K562 (cell line): ENCODE measurements around the gene FBXL2. TPM values are rescaled to one million over a fixed set of nuclear protein-coding genes. Genes with fewer than 3 reads are reported as not detected.

Experiments
- ATAC-seq: fragments of 200-7000 bp; cut with Tn5 transposase; 3 replicates; pipeline ENCODE4 v1.9.1; 2020; ENCODE audit warnings: moderate library complexity
- BruUV-seq: library from RNA; stranded (reverse); fragments of 400-500 nt; replicated peaks from 2 replicates; lab custom pipeline; 2021; lab: Mats Ljungman, UMichigan
- CTCF ChIA-PET: fragments of 300-600 bp; formaldehyde crosslinking; extraction: SDS; loops from one replicate; lab custom pipeline; 2021; ENCODE audit warnings: low intra/inter-chr PET ratio; lab: Yijun Ruan, JAX
- POLR2A ChIA-PET: fragments of 300-600, 350-650 bp; sonication (Branson Sonifier 250); formaldehyde crosslinking; extraction: SDS; loops from one replicate; lab custom pipeline; 2021; ENCODE audit warnings: antibody characterized with exemption, inconsistent platforms; lab: Yijun Ruan, JAX
- DNase-seq, 4 experiments: peaks; one replicate each; pipeline versions ENCODE4 v3.0.0 to v3.0.0-alpha.2; 2011 to 2018; ENCODE audit warnings: low spot score in 3 of 4, mixed read lengths in 3 of 4; ENCODE audit errors: extremely low read depth in 1 of 4
- FAIRE-seq: peaks from 2 replicates; lab custom pipeline; 2011; peaks lifted over from hg19 to GRCh38; lab: Jason Lieb, UNC
- H2AFZ ChIP-seq: 2 replicates; pipeline ENCODE4 v1.6.0; 2011; ENCODE audit warnings: low read depth, low read length, control low read depth, inconsistent platforms
- H3K27ac ChIP-seq: fragments of 200-600 bp; 3 replicates; pipeline ENCODE4 v1.8.0; 2011; ENCODE audit warnings: low read depth, mild to moderate bottlenecking, control low read depth, inconsistent platforms, low read length, moderate library complexity, mixed read lengths; ENCODE audit errors: extremely low read depth
- H3K27me3 ChIP-seq, 2 experiments: fragments of 300-600 bp in 1 of 2; 2 replicates in 1 of 2; 3 replicates in 1 of 2; pipeline versions ENCODE4 v1.6.0 to v1.8.0; 2011; ENCODE audit warnings: inconsistent platforms in 2 of 2, low read length in 2 of 2, mild to moderate bottlenecking in 1 of 2, mixed read lengths in 1 of 2, moderate library complexity in 1 of 2; ENCODE audit not compliant: control insufficient read depth in 2 of 2, insufficient read depth in 2 of 2
- H3K36me3 ChIP-seq: fragments of 300-600 bp; 3 replicates; pipeline ENCODE4 v1.8.0; 2011; ENCODE audit warnings: mild to moderate bottlenecking, low read length, inconsistent platforms; ENCODE audit not compliant: control insufficient read depth, insufficient read depth
- H3K4me1 ChIP-seq, 2 experiments: fragments of 200-600 bp in 1 of 2; replicated peaks in 1 of 2; 2 replicates in 1 of 2; 3 replicates in 1 of 2; pipeline versions ENCODE4 v1.5.1 to v1.8.0; 2011; ENCODE audit warnings: inconsistent platforms in 2 of 2, low read length in 2 of 2, mild to moderate bottlenecking in 1 of 2, mixed read lengths in 1 of 2, moderate library complexity in 1 of 2; ENCODE audit not compliant: control insufficient read depth in 2 of 2, insufficient read depth in 2 of 2
- H3K4me2 ChIP-seq: 2 replicates; pipeline ENCODE4 v1.6.1; 2011; ENCODE audit warnings: low read length, control low read depth, inconsistent platforms, mixed read lengths; ENCODE audit not compliant: insufficient read depth
- H3K4me3 ChIP-seq: fragments of 200-600 bp; sonication (generic), shearing (Covaris generic); 2 replicates; pipeline ENCODE4 v1.5.1; 2016; ENCODE audit warnings: control low read depth, inconsistent platforms
- H3K79me2 ChIP-seq: fragments of 200-600 bp; 3 replicates; pipeline ENCODE4 v1.8.0; 2011; ENCODE audit warnings: low read length, inconsistent platforms; ENCODE audit not compliant: control insufficient read depth, insufficient read depth
- H3K9ac ChIP-seq, 2 experiments: 2 replicates each; pipeline versions ENCODE4 v1.6.0 to v1.6.1; 2011; ENCODE audit warnings: low read depth in 2 of 2, low read length in 2 of 2, control low read depth in 1 of 2, inconsistent platforms in 1 of 2, mild to moderate bottlenecking in 1 of 2, mixed read lengths in 1 of 2; ENCODE audit not compliant: insufficient read depth in 1 of 2
- H3K9me1 ChIP-seq: one replicate; pipeline ENCODE4 v1.6.0; 2011; ENCODE audit warnings: inconsistent platforms, mild to moderate bottlenecking, low read length, moderate library complexity; ENCODE audit not compliant: control insufficient read depth, insufficient read depth
- H3K9me3 ChIP-seq: replicated peaks from 2 replicates; pipeline ENCODE4 v1.5.1; 2011; ENCODE audit warnings: low read depth, low read length, inconsistent platforms; ENCODE audit not compliant: control insufficient read depth, insufficient read depth
- H4K20me1 ChIP-seq: replicated peaks from 2 replicates; pipeline ENCODE4 v1.6.1; 2011; ENCODE audit warnings: low read length, inconsistent platforms, mixed read lengths; ENCODE audit not compliant: control insufficient read depth, insufficient read depth
- C11orf30 ChIP-seq: fragments of 450-650 bp; IDR thresholded peaks from 2 replicates; pipeline ENCODE4 v1.6.1; 2016; ENCODE audit warnings: low read depth, mild to moderate bottlenecking
- CEBPZ ChIP-seq: fragments of 150-350 bp; IDR thresholded peaks from 2 replicates; pipeline ENCODE4 v1.6.1; 2014; ENCODE audit warnings: low read depth, mild to moderate bottlenecking, low read length, borderline replicate concordance
- MAFG ChIP-seq: fragments of 450-650 bp; conservative IDR thresholded peaks from 2 replicates; pipeline ENCODE4 v1.6.1; 2016; ENCODE audit warnings: missing genetic modification characterization, missing compliant biosample characterization
- NFE2 ChIP-seq: IDR thresholded peaks from 2 replicates; pipeline ENCODE4 v1.6.1; 2014; ENCODE audit warnings: antibody characterized with exemption, low read depth
- NR2C2 ChIP-seq, 2 experiments: fragments of 200-800 bp in 1 of 2; sonication (Bioruptor generic) in 1 of 2; sonication (generic) in 1 of 2; formaldehyde crosslinking in 1 of 2; IDR thresholded peaks; 2 replicates each; pipeline versions ENCODE4 v1.6.1 to v1.8.0; 2016 to 2022; ENCODE audit warnings: mild to moderate bottlenecking in 1 of 2, missing compliant biosample characterization in 1 of 2, missing genetic modification characterization in 1 of 2, missing genetic modification reagents in 1 of 2
- TRIM24 ChIP-seq, 2 experiments: fragments of 450-650 bp; IDR thresholded peaks; 2 replicates each; pipeline ENCODE4 v1.6.1; 2016
- ZNF316 ChIP-seq: fragments of 450-650 bp; IDR thresholded peaks from 2 replicates; pipeline ENCODE4 v1.6.1; 2016
- WGBS: fragments of 100-300 bp; shearing (Covaris generic); methylation state at CpG from one replicate; pipeline ENCODE4 v1.1.6; 2016; ENCODE audit warnings: low coverage, mixed read lengths; ENCODE audit not compliant: insufficient coverage; ENCODE audit errors: missing lambda C conversion rate; 5-methylcytosine and 5-hydroxymethylcytosine counted together
- in situ Hi-C: fragments of 300-500 bp; cut with MboI; formaldehyde crosslinking; loops from 4 replicates; pipeline ENCODE4 v1.15.0; 2018; ENCODE audit warnings: inconsistent platforms, mixed read lengths
- intact Hi-C: fragments of 100-400 bp; cut with micrococcal nuclease; formaldehyde crosslinking; loops from 2 replicates; pipeline ENCODE4 v1.14.2; 2022
- polyA plus RNA-seq, 8 experiments: library from polyadenylated mRNA; depleted of rRNA in 4 of 8; stranded (reverse) in 5 of 8; unstranded in 3 of 8; fragments of >200 nt; fragmentation: Nextera tagmentation in 2 of 8; fragmentation: Illumina TruSeq in 1 of 8; extraction: Ambion mirVana in 2 of 8; extraction: Trizol in 1 of 8; gene quantifications; 2 replicates each; pipeline versions ENCODE4 v1.2.1 to v1.2.3, GENCODE V29; 2011 to 2014; ENCODE audit warnings: inconsistent platforms in 1 of 8, missing spikeins in 1 of 8
- total RNA-seq, 7 experiments: library from RNA; depleted of rRNA in 6 of 7; stranded (reverse); fragments of >200 nt in 6 of 7; fragmentation: Illumina TruSeq in 2 of 7; extraction: Trizol in 2 of 7; gene quantifications; 2 replicates each; pipeline versions ENCODE4 v1.2.1 to v1.2.3, GENCODE V29; 2011 to 2021; ENCODE audit warnings: low replicate concordance in 1 of 7

FBXL2 gene
- total and polyA plus RNA-seq, 9 of the 15 experiments (the other 6 are each of a cell fraction or from before 2014, with no cell fraction given) = 1.3 to 6.9 (median 1.9) TPM

GRCh38 chr3:33256249-33256648, 21.0 kb upstream of the FBXL2 start (continued):
- TF ChIP-seq NR2C2 (CRISPR knock-in tag; IDR thresholded peaks at IDR 0.05) (no peak), NR2C2 (tag; IDR thresholded peaks at IDR 0.05) (no peak)
- TF ChIP-seq, all 486 proteins: peak for 0

GRCh38 chr3:33260104-33260503, 17.1 kb upstream of the FBXL2 start:
- Histone ChIP-seq H3K36me3 (no peaks in the 10 kb centered on the region), H3K4me3 (no peak overlapping the region), H2AFZ (no peak overlapping the region), H3K27me3 (no peaks in the 10 kb centered on the region), H3K9me3 (no peaks in the 10 kb centered on the region), H3K9ac (no peak overlapping the region), H3K27ac (no peak overlapping the region), H3K4me2 (no peak overlapping the region), H3K79me2 (no peaks in the 10 kb centered on the region), H4K20me1 (no peaks in the 10 kb centered on the region), H3K9me1 (no peaks in the 10 kb centered on the region), H3K4me1 (no peaks in the 10 kb centered on the region)
- TF ChIP-seq NFE2 = peak; percentile 36; the same call in 1 of the 2 replicates
- TF ChIP-seq MAFG (tag) = peak; percentile 54
- peak; percentile 60 for TF ChIP-seq ZNF316
- no peak for TF ChIP-seq CEBPZ
- TF ChIP-seq TRIM24 (IDR thresholded peaks at IDR 0.05) = peak in 1 of 2 experiments; percentile 22; a peak in 1 of 4 replicates
- TF ChIP-seq C11orf30 = peak; percentile 40; the same call in 1 of the 2 replicates
- no peak for DNase-seq
- BruUV-seq = no TSS peak
- 7% methylated on average over 5 of the region's 5 CpGs for WGBS
- ATAC-seq = no peak
- CTCF ChIA-PET = interaction anchor here (0.5 kb wide), 1 partner anchor 585 kb away, joined by 3 read pairs; no protein-coding TSS in a partner anchor
- peak; percentile 11 for FAIRE-seq
- in situ Hi-C loops (no loop called here), intact Hi-C loops (no loop called here)
- POLR2A ChIA-PET = no interaction called here
